GM04503 (cell line): ENCODE data around the gene STX19.
"Not testable (repeated sequence)": the region's sequence is repeated elsewhere in the genome, so short reads cannot be mapped to it uniquely, and the experiment has no call there.

ENCODE experiments used
- DNase-seq: peaks from one replicate; pipeline ENCODE4 v3.0.0-alpha.2; 2012; ENCODE audit warnings: low read depth

STX19 gene

GRCh38 chr3:93973131-93974126 lies 55.0 kb downstream of the STX19 start, which contains the start of gene PROS1:
Gene PROS1, minus strand, starts transcription at chr3:93973896. Its CDS starts 147 bp downstream, at chr3:93973749.
- DNase-seq: peak; percentile 25

- no peak for DNase-seq
These were observed 58.4 kb downstream of the STX19 start for GRCh38 chr3:93969997-93970396.

- peak; percentile 24 for DNase-seq
These were observed 59.0 kb downstream of the STX19 start for GRCh38 chr3:93969443-93969842.

DNA sequence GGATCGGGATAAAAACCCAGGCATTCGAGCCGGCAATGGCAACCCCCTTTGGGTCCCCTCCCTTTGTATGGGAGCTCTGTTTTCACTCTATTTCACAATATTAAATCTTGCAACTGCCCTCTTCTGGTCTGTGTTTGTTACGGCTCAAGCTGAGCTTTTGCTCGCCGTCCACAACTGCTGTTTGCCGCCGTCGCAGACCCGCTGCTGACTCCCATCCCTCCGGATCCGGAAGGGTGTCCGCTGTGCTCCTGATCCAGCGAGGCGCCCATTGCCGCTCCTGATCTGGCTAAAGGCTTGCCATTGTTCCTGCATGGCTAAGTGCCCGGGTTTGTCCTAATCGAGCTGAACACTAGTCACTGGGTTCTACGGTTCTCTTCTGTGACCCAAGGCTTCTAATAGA lies 63.3 kb downstream of the STX19 start:
- DNase-seq: not testable (repeated sequence)
